HepG2 (cell line): ENCODE results near the gene HOXA10.

Experiments used
- CEBPB ChIP-seq: IDR thresholded peaks from 2 replicates; pipeline ENCODE4 v1.6.1; 2011; ENCODE audit warnings: low read depth, low read length, improper control_type of control experiment, borderline replicate concordance
- CTCF ChIP-seq: sonication (generic); formaldehyde crosslinking; IDR thresholded peaks from 2 replicates; pipeline ENCODE4 v1.5.0; 2020; ENCODE audit warnings: mild to moderate bottlenecking, missing genetic modification reagents, moderate library complexity
- FOXA1 ChIP-seq, 2 experiments: fragments of 450-650 bp in 1 of 2; sonication (generic) in 1 of 2; formaldehyde crosslinking in 1 of 2; IDR thresholded peaks; 2 replicates each; pipeline versions ENCODE4 v1.4.0 to v1.6.1; 2016 to 2020; ENCODE audit warnings: missing genetic modification reagents in 1 of 2
- FOXP1 ChIP-seq, 2 experiments: fragments of 450-650 bp in 1 of 2; IDR thresholded peaks; 2 replicates each; pipeline ENCODE4 v1.6.1; 2017 to 2018; ENCODE audit warnings: antibody characterized with exemption in 1 of 2
- GABPA ChIP-seq, 2 experiments: IDR thresholded peaks; 2 replicates each; pipeline ENCODE4 v1.6.1; 2011 to 2016; ENCODE audit warnings: low read depth in 2 of 2, low read length in 1 of 2, missing biosample characterization in 1 of 2, missing genetic modification characterization in 1 of 2
- HCFC1 ChIP-seq: fragments of 150-350 bp; IDR thresholded peaks from 2 replicates; pipeline ENCODE4 v1.6.1; 2014; ENCODE audit warnings: low read depth, low read length
- HMGA1 ChIP-seq: sonication (generic); formaldehyde crosslinking; conservative IDR thresholded peaks from 2 replicates; pipeline ENCODE4 v1.4.0; 2020; ENCODE audit warnings: missing genetic modification reagents
- JUND ChIP-seq: sonication (generic); formaldehyde crosslinking; IDR thresholded peaks from 2 replicates; pipeline ENCODE4 v1.8.0; 2022; ENCODE audit warnings: mild to moderate bottlenecking, missing genetic modification reagents
- MAZ ChIP-seq, 2 experiments: sonication (generic) in 1 of 2; formaldehyde crosslinking in 1 of 2; IDR thresholded peaks; 2 replicates each; pipeline versions ENCODE4 v1.5.0 to v1.6.1; 2012 to 2020; ENCODE audit warnings: low read depth in 2 of 2, mild to moderate bottlenecking in 2 of 2, borderline replicate concordance in 1 of 2, improper control_type of control experiment in 1 of 2, low read length in 1 of 2, missing genetic modification reagents in 1 of 2, moderate library complexity in 1 of 2
- POLR2A ChIP-seq, 2 experiments: IDR thresholded peaks; 2 replicates each; pipeline ENCODE4 v1.6.1; 2011; ENCODE audit warnings: low read depth in 2 of 2, low read length in 2 of 2, mild to moderate bottlenecking in 1 of 2, moderate library complexity in 1 of 2; ENCODE audit not compliant: insufficient read depth in 1 of 2
- RBM39 ChIP-seq: fragments of 200-400 bp; formaldehyde crosslinking; IDR thresholded peaks from one replicate; pipeline ENCODE4 v1.6.1; 2018; ENCODE audit warnings: antibody characterized with exemption, mild to moderate bottlenecking, low read depth, low read length; ENCODE audit not compliant: poor library complexity, severe bottlenecking
- ZNF777 ChIP-seq: sonication (generic); formaldehyde crosslinking; IDR thresholded peaks from 2 replicates; pipeline ENCODE4 v1.4.0; 2020; ENCODE audit warnings: missing genetic modification reagents

- TF ChIP-seq MAZ (IDR thresholded peaks at IDR 0.05; ENCODE audit: borderline replicate concordance, low read depth, low read length) = no peak
- TF ChIP-seq MAZ (CRISPR knock-in tag; IDR thresholded peaks at IDR 0.05; ENCODE audit: low read depth) = no peak
- TF ChIP-seq FOXA1 (IDR thresholded peaks at IDR 0.05) = no peak
- TF ChIP-seq FOXA1 (CRISPR knock-in tag; IDR thresholded peaks at IDR 0.05) = no peak
- TF ChIP-seq RBM39 = no peak
- TF ChIP-seq POLR2A (IDR thresholded peaks at IDR 0.05; ENCODE audit: insufficient read depth in 1 of 2, low read depth in 2 of 2, low read length in 2 of 2) = no peak
- TF ChIP-seq CEBPB = no peak
- TF ChIP-seq ZNF777 = no peak
- no peak for TF ChIP-seq GABPA (IDR thresholded peaks at IDR 0.05; ENCODE audit: low read depth, low read length)
- no peak for TF ChIP-seq GABPA (CRISPR knock-in tag; IDR thresholded peaks at IDR 0.05; ENCODE audit: low read depth)
- no peak for TF ChIP-seq HMGA1 (CRISPR knock-in tag)
- TF ChIP-seq FOXP1 (IDR thresholded peaks at IDR 0.05) = no peak
- no peak for TF ChIP-seq FOXP1 (CRISPR knock-in tag; IDR thresholded peaks at IDR 0.05)
- TF ChIP-seq HCFC1 = no peak
- no peak for TF ChIP-seq CTCF (CRISPR knock-in tag)
- TF ChIP-seq JUND (CRISPR knock-in tag) = no peak
Measured at GRCh38 chr7:27134392-27134791, 39.7 kb downstream of the HOXA10 start.
